H9 (cell line): ENCODE measurements around the gene DTD1. TPM values are rescaled to one million over a fixed set of nuclear protein-coding genes. Genes with fewer than 3 reads are reported as not detected.

Source experiments
- DNase-seq: peaks from one replicate; pipeline ENCODE4 v3.0.0-alpha.2; 2017
- H2AFZ ChIP-seq: one replicate; pipeline ENCODE4 v1.6.1; 2013; ENCODE audit warnings: mild to moderate bottlenecking, low read length, control low read depth, moderate library complexity
- H2AK5ac ChIP-seq: 2 replicates; pipeline ENCODE4 v1.6.1; 2013; ENCODE audit warnings: low read length, control low read depth, mixed read lengths; ENCODE audit not compliant: insufficient read length
- H2BK120ac ChIP-seq: one replicate; pipeline ENCODE4 v1.6.1; 2013; ENCODE audit warnings: low read depth, mild to moderate bottlenecking, low read length, control low read depth, inconsistent platforms; ENCODE audit not compliant: poor library complexity, severe bottlenecking
- H2BK12ac ChIP-seq: 2 replicates; pipeline ENCODE4 v1.6.1; 2013; ENCODE audit warnings: low read length, control low read depth, mixed read lengths, low read depth; ENCODE audit not compliant: insufficient read length
- H2BK15ac ChIP-seq: 2 replicates; pipeline ENCODE4 v1.6.1; 2013; ENCODE audit warnings: low read depth, low read length, control low read depth
- H2BK20ac ChIP-seq: one replicate; pipeline ENCODE4 v1.6.1; 2013; ENCODE audit warnings: low read depth, mild to moderate bottlenecking, low read length, control low read depth, inconsistent platforms; ENCODE audit not compliant: poor library complexity, severe bottlenecking
- H2BK5ac ChIP-seq: 2 replicates; pipeline ENCODE4 v1.6.1; 2013; ENCODE audit warnings: low read length, control low read depth, mixed read lengths; ENCODE audit not compliant: insufficient read length
- H3K14ac ChIP-seq: 2 replicates; pipeline ENCODE4 v1.6.1; 2013; ENCODE audit warnings: low read length, control low read depth; ENCODE audit not compliant: insufficient read depth
- H3K18ac ChIP-seq: 2 replicates; pipeline ENCODE4 v1.6.1; 2013; ENCODE audit warnings: low read depth, mild to moderate bottlenecking, mixed read lengths, low read length, control low read depth; ENCODE audit not compliant: insufficient read length
- H3K23ac ChIP-seq: 2 replicates; pipeline ENCODE4 v1.6.1; 2013; ENCODE audit warnings: low read length, control low read depth, mixed read lengths, low read depth; ENCODE audit not compliant: insufficient read length
- H3K23me2 ChIP-seq: 2 replicates; pipeline ENCODE4 v1.6.1; 2013; ENCODE audit warnings: low read depth, mild to moderate bottlenecking, mixed read lengths, low read length, control low read depth; ENCODE audit not compliant: insufficient read length, poor library complexity, severe bottlenecking
- H3K27ac ChIP-seq: 2 replicates; pipeline ENCODE4 v1.5.1; 2013; ENCODE audit warnings: low read length, control low read depth, mixed read lengths, low read depth; ENCODE audit not compliant: insufficient read length
- H3K27me3 ChIP-seq: 2 replicates; pipeline ENCODE4 v1.6.1; 2013; ENCODE audit warnings: low read length, control low read depth, inconsistent platforms; ENCODE audit not compliant: insufficient read depth
- H3K4ac ChIP-seq: 2 replicates; pipeline ENCODE4 v1.6.1; 2013; ENCODE audit warnings: low read depth, mild to moderate bottlenecking, control low read depth, inconsistent platforms, low read length, moderate library complexity
- H3K4me1 ChIP-seq: 2 replicates; pipeline ENCODE4 v1.6.1; 2013; ENCODE audit warnings: low read length, control low read depth, inconsistent platforms; ENCODE audit not compliant: insufficient read depth
- H3K4me2 ChIP-seq: 2 replicates; pipeline ENCODE4 v1.6.1; 2013; ENCODE audit warnings: low read length, control low read depth, mixed read lengths; ENCODE audit not compliant: insufficient read length, insufficient read depth
- H3K56ac ChIP-seq: 2 replicates; pipeline ENCODE4 v1.6.1; 2013; ENCODE audit warnings: low read depth, mild to moderate bottlenecking, mixed read lengths, low read length, control low read depth; ENCODE audit not compliant: insufficient read length
- H3K79me1 ChIP-seq: 2 replicates; pipeline ENCODE4 v1.6.1; 2013; ENCODE audit warnings: low read depth, mild to moderate bottlenecking, moderate library complexity, low read length, control low read depth, inconsistent platforms; ENCODE audit not compliant: insufficient read depth, poor library complexity, severe bottlenecking
- H3K79me2 ChIP-seq: 2 replicates; pipeline ENCODE4 v1.6.1; 2013; ENCODE audit warnings: low read length, control low read depth, inconsistent platforms; ENCODE audit not compliant: insufficient read depth
- H3K9ac ChIP-seq: 2 replicates; pipeline ENCODE4 v1.6.1; 2013; ENCODE audit warnings: low read length, control low read depth, mixed read lengths; ENCODE audit not compliant: insufficient read length; ENCODE audit errors: extremely low read depth
- H3K9me3 ChIP-seq: one replicate; pipeline ENCODE4 v1.6.1; 2013; ENCODE audit warnings: low read depth, low read length, inconsistent platforms; ENCODE audit not compliant: control insufficient read depth
- H3T11ph ChIP-seq: one replicate; pipeline ENCODE4 v1.6.1; 2013; ENCODE audit warnings: mild to moderate bottlenecking, low read length, control low read depth, inconsistent platforms
- H4K20me1 ChIP-seq: one replicate; pipeline ENCODE4 v1.6.1; 2013; ENCODE audit not compliant: control insufficient read depth, insufficient read length, insufficient read depth
- H4K5ac ChIP-seq: 2 replicates; pipeline ENCODE4 v1.6.1; 2013; ENCODE audit warnings: low read depth, mild to moderate bottlenecking, mixed read lengths, low read length, control low read depth; ENCODE audit not compliant: insufficient read length
- H4K8ac ChIP-seq: replicated peaks from 2 replicates; pipeline ENCODE4 v1.6.1; 2013; ENCODE audit warnings: low read length, control low read depth, mixed read lengths, low read depth; ENCODE audit not compliant: insufficient read length
- H4K91ac ChIP-seq: 2 replicates; pipeline ENCODE4 v1.6.1; 2013; ENCODE audit warnings: low read depth, mild to moderate bottlenecking, moderate library complexity, mixed read lengths, low read length, control low read depth; ENCODE audit not compliant: insufficient read length
- H3K27ac Mint-ChIP-seq, 3 experiments: 2 replicates in 2 of 3; 3 replicates in 1 of 3; pipeline ENCODE4 v1.8.0; 2020 to 2021; ENCODE audit warnings: mixed read lengths in 3 of 3, mild to moderate bottlenecking in 1 of 3, moderate library complexity in 1 of 3
- H3K27me3 Mint-ChIP-seq: 2 replicates; pipeline ENCODE4 v1.8.0; 2021; ENCODE audit warnings: low read depth, mild to moderate bottlenecking, moderate library complexity, mixed read lengths
- H3K36me3 Mint-ChIP-seq, 3 experiments: 2 replicates in 2 of 3; 3 replicates in 1 of 3; pipeline ENCODE4 v1.8.0; 2020 to 2021; ENCODE audit warnings: low read depth in 3 of 3, mixed read lengths in 3 of 3; ENCODE audit not compliant: insufficient read depth in 1 of 3
- H3K4me1 Mint-ChIP-seq, 2 experiments: 2 replicates each; pipeline ENCODE4 v1.8.0; 2020; ENCODE audit warnings: mixed read lengths in 2 of 2
- H3K4me3 Mint-ChIP-seq, 2 experiments: 2 replicates in 1 of 2; 3 replicates in 1 of 2; pipeline ENCODE4 v1.8.0; 2020 to 2021; ENCODE audit warnings: mild to moderate bottlenecking in 2 of 2, mixed read lengths in 2 of 2, moderate library complexity in 1 of 2
- H3K9me3 Mint-ChIP-seq, 2 experiments: 2 replicates in 1 of 2; 3 replicates in 1 of 2; pipeline ENCODE4 v1.8.0; 2020; ENCODE audit warnings: mild to moderate bottlenecking in 2 of 2, mixed read lengths in 2 of 2, moderate library complexity in 1 of 2
- WGBS: extraction: QIAGEN DNeasy Blood & Tissue Kit; methylation state at CpG from one replicate; pipeline ENCODE4 v1.1.7; 2013; ENCODE audit warnings: missing lambda C conversion rate, low lambda C conversion rate, mixed read lengths; ENCODE audit not compliant: insufficient read length; ENCODE audit errors: extremely low coverage; 5-methylcytosine and 5-hydroxymethylcytosine counted together
- total RNA-seq: library from RNA; stranded (reverse); gene quantifications from 2 replicates; pipeline ENCODE4 v1.2.1, GENCODE V29; 2021
- TF ChIP-seq, protein P1 (sequence below): fragments of 200-600 bp; sonication (generic); conservative IDR thresholded peaks from 3 replicates; pipeline ENCODE4 v1.8.0; 2021; ENCODE audit warnings: antibody characterized with exemption, mild to moderate bottlenecking

DTD1 gene
- total RNA-seq, 1 experiment from 2014 or later: 62.0 TPM

- H3K4me3 Mint-ChIP-seq: no peak overlapping the region
Measured at GRCh38 chr20:18712882-18713281, 125.0 kb downstream of the DTD1 start.

More at GRCh38 chr20:18712882-18713281, 125.0 kb downstream of the DTD1 start:
- Mint-ChIP-seq H3K9me3 (no peaks in the 10 kb centered on the region), H3K4me1 (peaks cover 21 to 27% of the 10 kb centered on the region in 2 experiments), H3K27ac (peak overlapping the region in 2 of 3 experiments; percentile 1 to 8; a peak in 3 of 7 replicates), H3K36me3 (no peaks in the 10 kb centered on the region; a peak in 1 of 7 replicates), H3K27me3 (no peaks in the 10 kb centered on the region)
- H3K23me2 ChIP-seq: no peaks in the 10 kb centered on the region
- no peak overlapping the region for H3K56ac ChIP-seq
- H4K5ac ChIP-seq: no peak overlapping the region
- H3K27me3 ChIP-seq: no peaks in the 10 kb centered on the region
- H3K23ac ChIP-seq: no peak overlapping the region
- no peak overlapping the region for H2BK15ac ChIP-seq
- H3K4ac ChIP-seq: no peak overlapping the region
- no peak overlapping the region for H2BK120ac ChIP-seq
- TF ChIP-seq, protein P1, sequence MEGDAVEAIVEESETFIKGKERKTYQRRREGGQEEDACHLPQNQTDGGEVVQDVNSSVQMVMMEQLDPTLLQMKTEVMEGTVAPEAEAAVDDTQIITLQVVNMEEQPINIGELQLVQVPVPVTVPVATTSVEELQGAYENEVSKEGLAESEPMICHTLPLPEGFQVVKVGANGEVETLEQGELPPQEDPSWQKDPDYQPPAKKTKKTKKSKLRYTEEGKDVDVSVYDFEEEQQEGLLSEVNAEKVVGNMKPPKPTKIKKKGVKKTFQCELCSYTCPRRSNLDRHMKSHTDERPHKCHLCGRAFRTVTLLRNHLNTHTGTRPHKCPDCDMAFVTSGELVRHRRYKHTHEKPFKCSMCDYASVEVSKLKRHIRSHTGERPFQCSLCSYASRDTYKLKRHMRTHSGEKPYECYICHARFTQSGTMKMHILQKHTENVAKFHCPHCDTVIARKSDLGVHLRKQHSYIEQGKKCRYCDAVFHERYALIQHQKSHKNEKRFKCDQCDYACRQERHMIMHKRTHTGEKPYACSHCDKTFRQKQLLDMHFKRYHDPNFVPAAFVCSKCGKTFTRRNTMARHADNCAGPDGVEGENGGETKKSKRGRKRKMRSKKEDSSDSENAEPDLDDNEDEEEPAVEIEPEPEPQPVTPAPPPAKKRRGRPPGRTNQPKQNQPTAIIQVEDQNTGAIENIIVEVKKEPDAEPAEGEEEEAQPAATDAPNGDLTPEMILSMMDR: peak; percentile 70
- no peaks in the 10 kb centered on the region for H3K79me2 ChIP-seq
- H3K14ac ChIP-seq: no peak overlapping the region
- no peaks in the 10 kb centered on the region; the same call in 1 of the 2 replicates for H3K4me1 ChIP-seq
- H3T11ph ChIP-seq: no peak overlapping the region
- no peak overlapping the region for H2BK5ac ChIP-seq
- no peak overlapping the region for H3K4me2 ChIP-seq
- no peak overlapping the region for H2AFZ ChIP-seq
- H4K8ac ChIP-seq: no peak overlapping the region
- H3K79me1 ChIP-seq: no peaks in the 10 kb centered on the region
- no peak overlapping the region for H2BK20ac ChIP-seq
- no peaks in the 10 kb centered on the region for H4K20me1 ChIP-seq
- no peak overlapping the region for H3K9ac ChIP-seq
- no peaks in the 10 kb centered on the region for H3K9me3 ChIP-seq
- H4K91ac ChIP-seq: no peak overlapping the region
- WGBS: no CpG with 5 or more reads among the region's 3 CpGs
- H3K27ac ChIP-seq: no peak overlapping the region
- no peak overlapping the region for H2BK12ac ChIP-seq
- DNase-seq: peak; percentile 71
- no peak overlapping the region for H3K18ac ChIP-seq
- H2AK5ac ChIP-seq: no peak overlapping the region
